HUES48 (cell line): ENCODE data around the gene ZNF41.
"Not testable (repeated sequence)": the region's sequence is repeated elsewhere in the genome, so short reads cannot be mapped to it uniquely, and the experiment has no call there.

Experiments
- H3K27ac ChIP-seq: one replicate; pipeline ENCODE4 v1.7.0; 2013; ENCODE audit warnings: low read depth, low read length, inconsistent platforms
- H3K27me3 ChIP-seq: 2 replicates; pipeline ENCODE4 v1.6.1; 2013; ENCODE audit warnings: mild to moderate bottlenecking, low read length; ENCODE audit not compliant: control insufficient read depth, insufficient read depth
- H3K36me3 ChIP-seq: 2 replicates; pipeline ENCODE4 v1.6.1; 2013; ENCODE audit warnings: low read length; ENCODE audit not compliant: control insufficient read depth, insufficient read depth
- H3K4me1 ChIP-seq: 2 replicates; pipeline ENCODE4 v1.6.1; 2013; ENCODE audit warnings: mild to moderate bottlenecking, low read length; ENCODE audit not compliant: control insufficient read depth, insufficient read depth
- H3K4me3 ChIP-seq: 2 replicates; pipeline ENCODE4 v1.5.1; 2013; ENCODE audit warnings: mild to moderate bottlenecking, low read depth, low read length
- H3K9ac ChIP-seq: 2 replicates; pipeline ENCODE4 v1.6.1; 2013; ENCODE audit warnings: mild to moderate bottlenecking, low read depth, low read length, moderate library complexity
- H3K9me3 ChIP-seq: 2 replicates; pipeline ENCODE4 v1.6.1; 2013; ENCODE audit warnings: low read length; ENCODE audit not compliant: control insufficient read depth, insufficient read depth

Gene ZNF41

GRCh38 chrX:47507153-47507867 is 24.3 kb upstream of the ZNF41 start:
- Histone ChIP-seq H3K4me1 (no peaks in the 10 kb centered on the region), H3K36me3 (no peaks in the 10 kb centered on the region), H3K9me3 (peaks cover 22% of the 10 kb centered on the region), H3K27ac (no peak overlapping the region), H3K27me3 (no peaks in the 10 kb centered on the region), H3K4me3 (no peak overlapping the region), H3K9ac (no peak overlapping the region)

GRCh38 chrX:47503151-47503550 is 20.1 kb upstream of the ZNF41 start:
- Histone ChIP-seq H3K4me3 (no peak overlapping the region), H3K9ac (no peak overlapping the region), H3K9me3 (peaks cover 31% of the 10 kb centered on the region), H3K4me1 (peaks cover 9% of the 10 kb centered on the region; the same call in 1 of the 2 replicates), H3K36me3 (no peaks in the 10 kb centered on the region), H3K27me3 (no peaks in the 10 kb centered on the region), H3K27ac (no peak overlapping the region)

- no peak overlapping the region for H3K4me3 ChIP-seq
- H3K9ac ChIP-seq: no peak overlapping the region
- no peaks in the 10 kb centered on the region for H3K27me3 ChIP-seq
- H3K4me1 ChIP-seq: peaks cover 9% of the 10 kb centered on the region; the same call in 1 of the 2 replicates
- no peak overlapping the region for H3K27ac ChIP-seq
- peaks cover 31% of the 10 kb centered on the region for H3K9me3 ChIP-seq
- no peaks in the 10 kb centered on the region for H3K36me3 ChIP-seq
Measured at GRCh38 chrX:47502316-47503125, 19.5 kb upstream of the ZNF41 start.

- Histone ChIP-seq H3K9ac (no peak overlapping the region), H3K27ac (no peak overlapping the region), H3K9me3 (peaks cover 31% of the 10 kb centered on the region)
Measured at GRCh38 chrX:47501226-47502074, 18.4 kb upstream of the ZNF41 start.

GRCh38 chrX:47500554-47500953 is 17.5 kb upstream of the ZNF41 start:
- Histone ChIP-seq H3K9me3 (peaks cover 22% of the 10 kb centered on the region), H3K9ac (no peak overlapping the region), H3K27ac (no peak overlapping the region), H3K36me3 (no peaks in the 10 kb centered on the region), H3K27me3 (no peaks in the 10 kb centered on the region), H3K4me1 (peaks cover 9% of the 10 kb centered on the region; the same call in 1 of the 2 replicates), H3K4me3 (no peak overlapping the region)

More at GRCh38 chrX:47501226-47502074, 18.4 kb upstream of the ZNF41 start:
- Histone ChIP-seq H3K4me1 (peaks cover 9% of the 10 kb centered on the region; the same call in 1 of the 2 replicates), H3K27me3 (no peaks in the 10 kb centered on the region), H3K36me3 (no peaks in the 10 kb centered on the region), H3K4me3 (no peak overlapping the region)

- Histone ChIP-seq H3K9ac (no peak overlapping the region), H3K9me3 (peaks cover 25% of the 10 kb centered on the region), H3K27ac (no peak overlapping the region), H3K4me3 (no peak overlapping the region), H3K4me1 (peaks cover 9% of the 10 kb centered on the region; the same call in 1 of the 2 replicates), H3K27me3 (no peaks in the 10 kb centered on the region), H3K36me3 (no peaks in the 10 kb centered on the region)
Measured at GRCh38 chrX:47499293-47499692, 16.3 kb upstream of the ZNF41 start.

- Histone ChIP-seq H3K36me3 (no peaks in the 10 kb centered on the region), H3K4me1 (peaks cover 9% of the 10 kb centered on the region; the same call in 1 of the 2 replicates), H3K27ac (no peak overlapping the region), H3K9ac (no peak overlapping the region), H3K27me3 (no peaks in the 10 kb centered on the region), H3K4me3 (no peak overlapping the region), H3K9me3 (peaks cover 21% of the 10 kb centered on the region)
Measured at GRCh38 chrX:47498411-47498810, 15.4 kb upstream of the ZNF41 start.

- Histone ChIP-seq H3K27me3 (no peaks in the 10 kb centered on the region), H3K27ac (no peak overlapping the region), H3K9ac (no peak overlapping the region), H3K4me1 (peaks cover 9% of the 10 kb centered on the region; the same call in 1 of the 2 replicates), H3K9me3 (peaks cover 19% of the 10 kb centered on the region), H3K4me3 (no peak overlapping the region), H3K36me3 (no peaks in the 10 kb centered on the region)
Measured at GRCh38 chrX:47497271-47497888, 14.4 kb upstream of the ZNF41 start.

GRCh38 chrX:47492133-47492532 is 9.1 kb upstream of the ZNF41 start:
- not testable (repeated sequence) for H3K9ac ChIP-seq, H3K36me3 ChIP-seq, H3K4me1 ChIP-seq, H3K27ac ChIP-seq, H3K4me3 ChIP-seq, H3K27me3 ChIP-seq
- peaks cover 25% of the 10 kb centered on the region for H3K9me3 ChIP-seq

GRCh38 chrX:47489507-47490275 is 6.7 kb upstream of the ZNF41 start:
- no peak overlapping the region for H3K9ac ChIP-seq

More at GRCh38 chrX:47489507-47490275, 6.7 kb upstream of the ZNF41 start:
- Histone ChIP-seq H3K4me3 (no peak overlapping the region), H3K9me3 (peaks cover 21% of the 10 kb centered on the region), H3K27me3 (no peaks in the 10 kb centered on the region), H3K27ac (no peak overlapping the region), H3K36me3 (no peaks in the 10 kb centered on the region), H3K4me1 (no peaks in the 10 kb centered on the region)
